A673 (cell line): ENCODE results near the gene SLC9A1.

Experiments
- CTCF ChIP-seq: fragments of 300-800, 200-600 bp; sonication (generic); conservative IDR thresholded peaks from 2 replicates; pipeline ENCODE4 v1.5.1; 2017; ENCODE audit warnings: low read depth, mild to moderate bottlenecking, antibody characterized with exemption, low read length, moderate library complexity, mixed read lengths
- EZH2 ChIP-seq: fragments of 200-600 bp; sonication (generic); IDR thresholded peaks from 2 replicates; pipeline ENCODE4 v1.6.1; 2017; ENCODE audit warnings: borderline replicate concordance, low read depth, mild to moderate bottlenecking, mixed read lengths, antibody characterized with exemption, low read length; ENCODE audit not compliant: poor library complexity, severe bottlenecking

GRCh38 chr1:27102134-27102706 lies 52.7 kb downstream of the SLC9A1 start:
- no peak for TF ChIP-seq CTCF
- no peak for TF ChIP-seq EZH2
